ENCODE data around the gene VOPP1.
"Not testable (repeated sequence)": the region's sequence is repeated elsewhere in the genome, so short reads cannot be mapped to it uniquely, and the experiment has no call there.

DNA sequence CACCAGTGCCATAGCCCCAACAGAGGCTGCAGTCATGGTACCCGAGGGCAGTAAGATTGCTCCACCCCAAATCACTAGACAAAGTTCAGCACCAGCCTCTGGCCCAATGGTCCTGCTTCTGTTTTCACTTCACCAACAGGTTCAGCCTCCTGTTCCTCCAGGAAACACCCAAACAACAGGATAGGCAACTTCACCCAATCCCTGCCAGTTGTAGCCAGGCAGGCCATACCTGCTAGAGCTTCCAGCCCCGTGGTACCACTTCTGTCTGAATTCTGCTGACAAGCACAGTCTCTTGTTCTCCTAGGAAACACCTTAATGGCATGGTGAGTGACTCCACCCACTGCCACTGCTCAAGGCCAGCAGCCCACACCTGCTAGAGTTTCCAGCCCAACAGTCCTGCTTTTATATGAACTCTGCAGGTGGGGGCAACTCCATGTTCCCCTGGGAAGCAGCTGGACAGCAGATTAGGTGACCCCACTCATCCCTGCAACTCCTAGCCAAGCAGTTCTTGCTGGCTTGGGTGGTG, 25.0 kb upstream of the VOPP1 start:
- TF ChIP-seq PRRX2 (CRISPR knock-in tag; IDR thresholded peaks at IDR 0.05); ZNF121 (CRISPR knock-in tag; IDR thresholded peaks at IDR 0.05); KAT7 (CRISPR knock-in tag; IDR thresholded peaks at IDR 0.05; ENCODE audit: borderline replicate concordance); ZBTB21 (CRISPR knock-in tag; IDR thresholded peaks at IDR 0.05; ENCODE audit: borderline replicate concordance); CREM (CRISPR knock-in tag; IDR thresholded peaks at IDR 0.05); JUN (CRISPR knock-in tag; IDR thresholded peaks at IDR 0.05); MXD4 (CRISPR knock-in tag; IDR thresholded peaks at IDR 0.05; ENCODE audit: borderline replicate concordance): not testable (repeated sequence)
- TF ChIP-seq, protein P1, sequence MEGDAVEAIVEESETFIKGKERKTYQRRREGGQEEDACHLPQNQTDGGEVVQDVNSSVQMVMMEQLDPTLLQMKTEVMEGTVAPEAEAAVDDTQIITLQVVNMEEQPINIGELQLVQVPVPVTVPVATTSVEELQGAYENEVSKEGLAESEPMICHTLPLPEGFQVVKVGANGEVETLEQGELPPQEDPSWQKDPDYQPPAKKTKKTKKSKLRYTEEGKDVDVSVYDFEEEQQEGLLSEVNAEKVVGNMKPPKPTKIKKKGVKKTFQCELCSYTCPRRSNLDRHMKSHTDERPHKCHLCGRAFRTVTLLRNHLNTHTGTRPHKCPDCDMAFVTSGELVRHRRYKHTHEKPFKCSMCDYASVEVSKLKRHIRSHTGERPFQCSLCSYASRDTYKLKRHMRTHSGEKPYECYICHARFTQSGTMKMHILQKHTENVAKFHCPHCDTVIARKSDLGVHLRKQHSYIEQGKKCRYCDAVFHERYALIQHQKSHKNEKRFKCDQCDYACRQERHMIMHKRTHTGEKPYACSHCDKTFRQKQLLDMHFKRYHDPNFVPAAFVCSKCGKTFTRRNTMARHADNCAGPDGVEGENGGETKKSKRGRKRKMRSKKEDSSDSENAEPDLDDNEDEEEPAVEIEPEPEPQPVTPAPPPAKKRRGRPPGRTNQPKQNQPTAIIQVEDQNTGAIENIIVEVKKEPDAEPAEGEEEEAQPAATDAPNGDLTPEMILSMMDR (IDR thresholded peaks at IDR 0.05), result not testable (repeated sequence)
- TF ChIP-seq, protein P2, sequence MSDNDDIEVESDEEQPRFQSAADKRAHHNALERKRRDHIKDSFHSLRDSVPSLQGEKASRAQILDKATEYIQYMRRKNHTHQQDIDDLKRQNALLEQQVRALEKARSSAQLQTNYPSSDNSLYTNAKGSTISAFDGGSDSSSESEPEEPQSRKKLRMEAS (CRISPR knock-in tag; IDR thresholded peaks at IDR 0.05), result not testable (repeated sequence)
- TF ChIP-seq, protein P3, sequence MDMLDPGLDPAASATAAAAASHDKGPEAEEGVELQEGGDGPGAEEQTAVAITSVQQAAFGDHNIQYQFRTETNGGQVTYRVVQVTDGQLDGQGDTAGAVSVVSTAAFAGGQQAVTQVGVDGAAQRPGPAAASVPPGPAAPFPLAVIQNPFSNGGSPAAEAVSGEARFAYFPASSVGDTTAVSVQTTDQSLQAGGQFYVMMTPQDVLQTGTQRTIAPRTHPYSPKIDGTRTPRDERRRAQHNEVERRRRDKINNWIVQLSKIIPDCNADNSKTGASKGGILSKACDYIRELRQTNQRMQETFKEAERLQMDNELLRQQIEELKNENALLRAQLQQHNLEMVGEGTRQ (CRISPR knock-in tag; IDR thresholded peaks at IDR 0.05), result not testable (repeated sequence)
- TF ChIP-seq, protein P4, sequence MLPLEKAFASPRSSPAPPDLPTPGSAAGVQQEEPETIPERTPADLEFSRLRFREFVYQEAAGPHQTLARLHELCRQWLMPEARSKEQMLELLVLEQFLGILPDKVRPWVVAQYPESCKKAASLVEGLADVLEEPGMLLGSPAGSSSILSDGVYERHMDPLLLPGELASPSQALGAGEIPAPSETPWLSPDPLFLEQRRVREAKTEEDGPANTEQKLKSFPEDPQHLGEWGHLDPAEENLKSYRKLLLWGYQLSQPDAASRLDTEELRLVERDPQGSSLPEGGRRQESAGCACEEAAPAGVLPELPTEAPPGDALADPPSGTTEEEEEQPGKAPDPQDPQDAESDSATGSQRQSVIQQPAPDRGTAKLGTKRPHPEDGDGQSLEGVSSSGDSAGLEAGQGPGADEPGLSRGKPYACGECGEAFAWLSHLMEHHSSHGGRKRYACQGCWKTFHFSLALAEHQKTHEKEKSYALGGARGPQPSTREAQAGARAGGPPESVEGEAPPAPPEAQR (CRISPR knock-in tag; IDR thresholded peaks at IDR 0.05), result not testable (repeated sequence)

Measured in WTC11 (cell line).